NCI-H2196 treated with DMSO at 0.1 percent for 48 hours (cell line): ENCODE results near the gene DNAJC4.
"Not testable (repeated sequence)": the region's sequence is repeated elsewhere in the genome, so short reads cannot be mapped to it uniquely, and the experiment has no call there.

Experiments used
- DNase-seq: peaks from one replicate; lab custom pipeline; 2025; ENCODE audit not compliant: unreplicated experiment; lab: John Stamatoyannopoulos, UW

DNAJC4 gene

GRCh38 chr11:64243236-64243854, 13.0 kb downstream of the DNAJC4 start:
- no peak for DNase-seq

DNA sequence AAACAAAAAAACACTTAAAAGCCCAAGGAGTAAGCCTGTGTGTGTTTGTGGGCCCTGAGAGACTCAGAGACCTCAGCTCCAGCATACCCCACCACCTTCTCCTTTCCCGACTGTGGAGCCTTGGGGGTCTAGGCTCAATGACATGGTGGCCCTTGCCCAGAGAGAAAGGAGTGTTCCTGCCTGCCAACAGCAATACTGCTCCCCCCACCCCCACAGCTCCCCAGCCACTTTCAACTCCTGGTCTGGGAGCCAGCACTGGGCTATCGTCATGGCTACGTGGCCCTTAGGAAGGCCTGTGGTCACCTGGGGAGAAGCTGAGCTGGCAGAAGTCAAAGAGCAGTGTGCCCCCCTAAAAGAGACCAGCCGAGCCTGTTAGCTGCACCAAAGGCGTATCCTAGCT, 13.8 kb downstream of the DNAJC4 start:
- DNase-seq = no peak

DNA sequence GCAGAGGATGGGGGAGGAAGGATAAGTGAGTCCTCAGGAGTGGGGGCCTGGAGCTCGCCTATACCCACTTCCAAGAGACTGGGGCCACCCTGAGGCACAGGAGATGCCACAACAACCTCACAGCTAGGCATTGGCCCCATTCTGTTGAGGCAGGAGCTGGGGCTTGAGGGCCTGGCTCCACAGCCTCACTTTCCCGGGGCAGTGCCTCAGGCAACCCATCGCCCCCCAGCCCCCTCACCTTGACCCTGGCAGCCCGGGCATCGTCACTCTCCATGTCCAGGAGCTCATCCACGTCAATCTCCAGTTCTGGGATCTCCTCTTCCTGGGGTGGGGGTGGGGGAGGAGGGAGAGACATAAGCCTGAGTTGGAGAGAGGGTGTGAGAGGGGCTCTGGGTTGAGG, 14.6 kb downstream of the DNAJC4 start:
- DNase-seq = no peak

DNA sequence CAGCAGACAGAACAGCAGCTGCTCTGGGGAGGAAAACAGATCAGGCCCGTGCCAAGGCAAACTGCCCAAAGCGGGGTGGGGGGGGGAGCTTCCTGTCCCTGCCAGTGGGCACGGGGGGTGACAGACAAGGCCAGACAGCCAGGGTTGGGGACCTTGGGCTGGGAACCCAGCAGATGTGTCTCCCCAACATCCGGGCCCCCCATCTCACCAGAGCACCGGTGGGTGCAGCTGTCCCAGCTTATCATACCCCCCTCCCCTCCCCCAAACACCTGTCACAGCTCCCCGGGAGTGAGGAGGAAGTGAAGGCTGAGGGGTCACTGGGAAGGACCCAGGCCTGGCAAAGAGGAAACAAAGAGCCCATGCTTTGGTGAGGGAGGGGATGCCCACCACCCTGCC, 15.1 kb downstream of the DNAJC4 start:
- peak; percentile 30 for DNase-seq

- DNase-seq = peak; percentile 37
Measured at GRCh38 chr11:64245797-64246620, 15.7 kb downstream of the DNAJC4 start.

- DNase-seq = not testable (repeated sequence)
Measured at GRCh38 chr11:64246621-64246870, 16.2 kb downstream of the DNAJC4 start.

DNA sequence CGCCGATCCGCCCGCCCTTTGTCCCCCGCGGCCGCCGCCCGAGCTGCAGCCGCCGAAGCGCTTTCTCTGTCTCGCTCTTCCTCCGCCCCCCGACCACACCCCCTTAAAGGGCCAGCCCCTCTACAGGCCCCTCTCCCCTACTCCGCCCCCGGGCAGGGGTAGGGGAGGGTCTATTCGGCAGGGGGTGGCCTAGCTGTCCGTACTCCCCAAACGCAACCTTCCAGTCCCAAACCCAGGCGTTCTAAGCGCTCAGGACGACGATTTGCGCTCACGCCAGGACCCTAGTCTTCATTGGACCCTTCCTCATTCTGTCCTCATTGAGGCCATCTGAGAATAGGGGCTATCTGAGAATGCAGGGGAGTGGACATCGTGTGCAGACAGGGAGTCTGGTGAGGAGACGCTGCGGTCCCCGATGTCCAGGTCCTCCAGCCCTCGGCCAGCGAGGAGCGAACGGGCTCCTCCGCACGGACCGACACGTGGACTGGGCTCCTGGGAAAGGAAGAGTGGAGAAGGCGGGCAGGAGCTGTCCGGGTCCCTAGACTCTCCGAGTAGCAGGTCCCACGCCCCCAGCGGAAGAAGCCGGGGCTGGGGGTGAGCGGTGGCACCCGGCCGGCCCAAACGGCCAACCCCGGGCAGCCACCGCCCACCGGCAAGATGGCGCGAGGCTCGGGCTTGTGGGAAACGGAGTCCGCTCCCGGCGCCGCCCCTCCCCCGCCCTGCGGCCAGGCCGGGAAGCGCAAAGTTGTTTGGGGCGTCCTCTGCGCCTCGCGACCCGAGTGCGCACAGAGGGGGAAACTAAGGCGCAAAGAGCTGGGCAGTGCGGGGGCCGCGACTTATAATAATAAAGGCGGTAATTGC, 16.8 kb downstream of the DNAJC4 start, which contains the start of gene PPP1R14B:
PPP1R14B (minus strand) TSS at position 73 of the 858 bp plus-strand sequence. CDS start 270 bp downstream, outside the sequence.
- peak; percentile 76 for DNase-seq

GRCh38 chr11:64247729-64248531, 17.6 kb downstream of the DNAJC4 start:
- no peak for DNase-seq

- no peak for DNase-seq
Measured at GRCh38 chr11:64248578-64248977, 18.2 kb downstream of the DNAJC4 start.

- DNase-seq = no peak
Measured at GRCh38 chr11:64249038-64249437, 18.7 kb downstream of the DNAJC4 start.

DNA sequence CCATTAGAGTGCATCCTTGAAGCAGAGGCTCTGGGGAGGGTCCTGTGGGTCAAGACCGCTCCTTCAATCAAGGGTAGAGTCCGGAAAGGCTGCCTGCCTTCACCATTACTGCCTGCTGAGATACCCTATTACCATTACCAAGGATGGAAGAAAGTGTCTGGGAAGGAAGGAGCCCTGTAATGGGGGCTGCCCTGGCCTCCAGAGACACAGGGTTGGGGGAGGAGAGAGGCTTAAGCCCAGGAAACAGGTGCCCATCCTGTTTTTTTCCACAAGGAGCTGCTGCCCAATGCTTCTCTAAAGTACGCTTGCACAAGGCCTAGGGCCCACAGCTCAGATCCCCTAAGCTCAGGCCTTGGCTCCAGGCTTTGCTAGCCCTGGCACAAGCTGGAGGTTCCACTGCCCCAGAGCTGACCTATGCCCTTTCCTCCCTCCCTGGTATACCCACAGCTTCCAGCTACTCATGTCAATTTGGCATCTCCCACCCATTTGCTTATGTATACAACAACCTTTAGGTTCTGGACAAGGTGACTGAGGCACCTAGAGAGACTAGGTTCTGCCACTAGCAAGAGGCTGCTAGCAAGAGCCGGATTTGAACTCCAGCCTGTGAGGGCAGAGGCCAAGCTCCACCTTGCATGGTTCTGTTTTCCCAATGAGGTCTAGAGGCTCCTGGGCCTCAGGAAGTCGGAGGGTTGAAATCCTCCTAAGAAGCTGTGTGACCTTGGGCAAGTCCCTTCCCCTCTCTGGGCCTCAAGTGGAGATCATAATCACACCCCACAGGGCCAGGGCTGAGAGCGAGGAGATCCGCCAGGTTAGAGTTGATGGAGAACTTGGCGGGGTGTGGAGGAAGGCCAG, 19.4 kb downstream of the DNAJC4 start:
- DNase-seq = no peak

- no peak for DNase-seq
Measured at GRCh38 chr11:64250415-64251015, 20.2 kb downstream of the DNAJC4 start.

- DNase-seq = no peak
Measured at GRCh38 chr11:64251016-64251752, 20.8 kb downstream of the DNAJC4 start, which contains the start of gene PLCB3. PLCB3 (plus strand) TSS chr11:64251530; CDS start chr11:64251650, 120 bp downstream.

GRCh38 chr11:64251753-64252002, 21.3 kb downstream of the DNAJC4 start:
- DNase-seq = no peak

GRCh38 chr11:64252003-64252872, 21.9 kb downstream of the DNAJC4 start:
- DNase-seq = no peak

DNA sequence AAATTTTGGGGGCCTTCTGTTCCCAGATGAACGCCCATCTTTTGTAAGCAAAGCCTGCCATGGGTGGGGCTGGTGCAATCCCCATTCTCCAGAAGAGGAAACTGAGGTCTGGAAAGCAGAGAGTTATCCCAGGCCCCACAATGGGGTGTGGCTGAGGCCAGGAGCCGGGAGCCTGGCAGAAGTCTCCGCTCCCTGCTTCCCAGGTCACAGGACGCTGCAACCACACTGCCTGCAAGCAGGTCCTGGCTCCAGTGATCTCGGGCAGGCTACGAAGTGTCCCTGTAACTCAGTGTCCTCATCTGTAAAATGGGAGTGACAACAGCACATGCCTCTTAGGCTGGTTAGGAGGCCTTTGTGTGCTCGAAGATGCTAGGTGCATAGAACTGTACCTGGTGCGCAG, 22.7 kb downstream of the DNAJC4 start:
- DNase-seq = no peak

- DNase-seq = no peak
Measured at GRCh38 chr11:64253481-64253880, 23.1 kb downstream of the DNAJC4 start.

- no peak for DNase-seq
Measured at GRCh38 chr11:64254326-64254725, 24.0 kb downstream of the DNAJC4 start.
